Fibroblast of villous mesenchyme (primary cell): ENCODE measurements around the gene SDHB. TPM values are rescaled to one million over a fixed set of nuclear protein-coding genes. Genes with fewer than 3 reads are reported as not detected.
A peak's percentile ranks its signal among the peaks of the same experiment; 100 is the strongest.

ENCODE experiments used
- DNase-seq: peaks from one replicate; pipeline ENCODE4 v3.0.0-alpha.2; 2010; ENCODE audit warnings: low read depth
- H3K4me3 ChIP-seq: 2 replicates; pipeline ENCODE4 v1.5.1; 2011; ENCODE audit warnings: low read depth, mild to moderate bottlenecking, low read length
- total RNA-seq: library from RNA; depleted of rRNA; stranded (reverse); fragments of >200 nt; gene quantifications from 2 replicates; pipeline ENCODE4 v1.2.3, GENCODE V29; 2012
- TF ChIP-seq, protein P1 (sequence below): IDR thresholded peaks from 2 replicates; pipeline ENCODE4 v1.5.1; 2012; ENCODE audit warnings: low read depth, mild to moderate bottlenecking, low read length; ENCODE audit not compliant: insufficient read depth

The SDHB gene
- total RNA-seq: 123 and 129 TPM in 2 replicates

- peak within 1 kb of the TSS; percentile 93 for H3K4me3 ChIP-seq
- TF ChIP-seq, protein P1, sequence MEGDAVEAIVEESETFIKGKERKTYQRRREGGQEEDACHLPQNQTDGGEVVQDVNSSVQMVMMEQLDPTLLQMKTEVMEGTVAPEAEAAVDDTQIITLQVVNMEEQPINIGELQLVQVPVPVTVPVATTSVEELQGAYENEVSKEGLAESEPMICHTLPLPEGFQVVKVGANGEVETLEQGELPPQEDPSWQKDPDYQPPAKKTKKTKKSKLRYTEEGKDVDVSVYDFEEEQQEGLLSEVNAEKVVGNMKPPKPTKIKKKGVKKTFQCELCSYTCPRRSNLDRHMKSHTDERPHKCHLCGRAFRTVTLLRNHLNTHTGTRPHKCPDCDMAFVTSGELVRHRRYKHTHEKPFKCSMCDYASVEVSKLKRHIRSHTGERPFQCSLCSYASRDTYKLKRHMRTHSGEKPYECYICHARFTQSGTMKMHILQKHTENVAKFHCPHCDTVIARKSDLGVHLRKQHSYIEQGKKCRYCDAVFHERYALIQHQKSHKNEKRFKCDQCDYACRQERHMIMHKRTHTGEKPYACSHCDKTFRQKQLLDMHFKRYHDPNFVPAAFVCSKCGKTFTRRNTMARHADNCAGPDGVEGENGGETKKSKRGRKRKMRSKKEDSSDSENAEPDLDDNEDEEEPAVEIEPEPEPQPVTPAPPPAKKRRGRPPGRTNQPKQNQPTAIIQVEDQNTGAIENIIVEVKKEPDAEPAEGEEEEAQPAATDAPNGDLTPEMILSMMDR: no peak
- peak; percentile 99 for DNase-seq
Observed at GRCh38 chr1:17053685-17054410, at the start of gene SDHB. Gene SDHB (minus strand): TSS chr1:17054032. CDS start chr1:17054019, 13 bp downstream.

DNA sequence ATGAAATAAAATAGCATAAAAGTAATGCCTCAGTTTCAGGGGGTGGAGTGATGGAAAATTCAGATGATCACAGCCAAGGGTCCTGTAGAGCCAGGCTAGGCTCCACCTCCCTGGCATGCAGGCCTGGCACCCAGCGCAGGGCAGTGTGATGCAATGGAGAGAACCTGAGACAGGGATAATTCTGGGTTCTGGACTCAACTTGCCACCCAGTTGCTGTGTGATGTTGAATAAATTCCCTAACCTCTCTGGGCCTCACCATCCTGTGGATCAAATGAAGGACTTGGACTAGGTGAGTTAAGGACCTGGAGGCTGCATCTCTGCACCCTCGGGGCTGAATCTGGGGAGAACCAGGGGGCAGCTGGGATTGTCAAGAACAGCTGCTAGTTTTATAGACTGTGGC lies 48.4 kb upstream of the SDHB start:
- DNase-seq: no peak
- no peak overlapping the region for H3K4me3 ChIP-seq
- TF ChIP-seq, protein P1: no peak

DNA sequence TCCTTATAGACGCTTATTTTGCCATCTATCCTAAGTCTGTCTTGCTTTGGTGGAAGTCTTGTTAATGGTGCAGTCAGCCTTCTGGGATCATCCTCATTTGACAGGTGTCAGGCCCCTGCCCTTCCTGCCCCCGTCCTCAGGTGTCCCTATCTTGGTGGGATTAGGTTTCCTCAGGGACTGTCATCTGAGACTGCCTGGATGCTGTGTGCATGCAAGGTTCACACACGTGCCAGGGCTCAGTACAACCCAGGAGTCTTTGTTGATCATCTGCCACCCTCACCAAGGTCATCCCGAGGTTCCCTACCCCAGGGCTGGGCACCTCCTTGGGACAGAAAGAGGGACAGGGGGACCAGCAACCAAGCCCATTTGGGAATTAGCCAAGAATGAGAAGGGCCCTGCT lies 47.4 kb upstream of the SDHB start:
- TF ChIP-seq, protein P1: no peak
- no peak for DNase-seq
- no peak overlapping the region for H3K4me3 ChIP-seq

DNA sequence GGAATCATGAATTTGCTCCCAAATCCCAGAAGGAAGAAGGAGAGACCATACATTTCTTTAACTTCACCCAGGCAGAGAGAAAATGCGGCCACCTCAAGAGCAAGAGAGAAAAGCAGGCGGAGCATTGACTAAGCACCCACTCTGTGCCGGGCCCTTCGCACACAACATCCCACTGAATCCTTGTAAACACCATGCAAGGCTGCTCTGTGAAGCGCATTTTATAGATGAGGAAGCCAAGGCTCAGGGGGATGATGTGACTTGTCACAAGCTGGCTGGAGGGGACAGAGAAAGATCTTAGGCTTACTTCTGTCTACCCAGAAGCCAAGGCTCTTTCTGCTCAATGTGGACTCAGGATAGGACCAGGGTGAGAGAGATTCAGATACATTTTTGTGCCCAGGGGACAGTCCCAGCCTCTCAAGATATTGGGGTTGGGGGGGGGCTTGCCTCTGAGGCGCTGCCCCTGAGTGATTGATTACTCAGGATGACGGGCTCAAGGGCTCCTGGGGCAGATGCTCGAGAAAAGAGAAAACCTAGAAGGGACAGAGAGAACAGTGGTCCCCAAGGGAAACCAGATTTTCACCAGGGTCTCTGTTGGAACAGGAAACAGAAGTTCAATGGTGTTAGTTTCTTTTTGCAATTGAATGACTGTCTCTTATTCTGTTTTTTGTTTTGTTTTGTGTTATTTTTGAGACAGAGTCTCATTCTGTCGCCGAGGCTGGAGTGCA lies 45.9 kb upstream of the SDHB start:
- TF ChIP-seq, protein P1: no peak
- DNase-seq: no peak
- no peak overlapping the region for H3K4me3 ChIP-seq

DNA sequence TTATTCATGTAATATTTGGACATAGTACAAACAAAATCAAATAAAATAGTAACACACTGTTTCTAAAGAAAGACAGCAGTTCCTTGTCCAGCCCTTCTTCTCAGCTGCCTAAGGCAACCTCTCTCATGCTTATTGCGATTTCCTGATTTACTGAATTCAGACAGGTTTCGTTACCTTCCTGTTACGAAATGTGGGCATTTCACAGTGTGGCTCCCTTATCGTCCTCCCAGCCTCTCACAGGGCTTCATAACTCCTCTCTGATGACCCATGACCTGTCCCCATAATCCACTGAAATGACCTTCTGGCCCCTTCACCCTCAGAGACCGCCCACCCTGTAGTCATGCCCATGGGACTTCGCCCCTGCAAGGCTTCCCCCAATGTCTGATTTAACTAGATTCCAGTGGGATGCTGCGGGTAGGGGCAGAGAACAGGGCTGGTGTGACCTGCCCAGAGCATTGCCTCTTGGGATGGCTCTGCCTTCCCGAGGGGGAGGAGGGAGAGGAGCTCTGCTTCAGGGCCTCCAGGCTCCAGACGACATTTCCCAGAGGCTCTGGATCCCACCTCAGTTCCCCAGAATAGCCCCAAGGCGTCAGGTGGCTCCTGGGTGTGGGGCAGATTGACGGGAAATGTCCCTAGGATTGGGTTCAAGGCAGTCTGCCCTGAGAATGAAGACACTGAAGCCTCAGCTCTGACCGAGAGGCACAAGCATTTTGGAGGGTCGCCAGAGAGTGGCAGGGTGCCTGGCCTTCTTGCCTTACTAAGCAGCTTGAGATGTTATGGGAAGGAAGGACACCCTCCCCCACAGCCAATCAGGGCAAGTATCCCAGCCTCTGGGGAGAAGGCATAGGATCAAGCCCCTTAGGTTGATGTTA lies 44.9 kb upstream of the SDHB start:
- no peak for DNase-seq
- H3K4me3 ChIP-seq: no peak overlapping the region
- TF ChIP-seq, protein P1: no peak

GRCh38 chr1:17097787-17098186 lies 44.0 kb upstream of the SDHB start:
- no peak for DNase-seq
- TF ChIP-seq, protein P1: no peak
- H3K4me3 ChIP-seq: no peak overlapping the region
